IMR-90 (cell line): ENCODE data around the gene MMP25. TPM values are rescaled to one million over a fixed set of nuclear protein-coding genes. Genes with fewer than 3 reads are reported as not detected.

ENCODE experiments used
- ATAC-seq: fragments of 200-7000 bp; cut with Tn5 transposase; 2 replicates; pipeline ENCODE4 v1.9.1; 2020; ENCODE audit warnings: low read depth, mild to moderate bottlenecking, moderate library complexity
- BruUV-seq: library from RNA; stranded (reverse); fragments of 400-500 nt; replicated peaks from 2 replicates; lab custom pipeline; 2021; lab: Mats Ljungman, UMichigan
- CTCF ChIA-PET: fragments of 300-600 bp; formaldehyde crosslinking; extraction: SDS; loops from one replicate; lab custom pipeline; 2021; ENCODE audit warnings: antibody characterized with exemption; lab: Yijun Ruan, JAX
- POLR2A ChIA-PET: fragments of 300-600 bp; sonication (Branson Sonifier 250); formaldehyde crosslinking; loops from one replicate; lab custom pipeline; 2022; ENCODE audit warnings: antibody characterized with exemption; ENCODE audit not compliant: unreplicated experiment; lab: Charles Lee
- DNase-seq: peaks from one replicate; pipeline ENCODE4 v3.0.0; 2013
- H2AFZ ChIP-seq: replicated peaks from 2 replicates; pipeline ENCODE3; 2013; ENCODE audit warnings: low read length, mild to moderate bottlenecking; ENCODE audit not compliant: poor library complexity
- H2AK5ac ChIP-seq: 2 replicates; pipeline ENCODE4 v1.6.1; 2013; ENCODE audit warnings: low read depth, low read length, inconsistent platforms
- H2AK9ac ChIP-seq: replicated peaks from 2 replicates; pipeline ENCODE3; 2013; ENCODE audit warnings: mild to moderate bottlenecking, low read depth, low read length, moderate library complexity; ENCODE audit not compliant: poor library complexity
- H2BK120ac ChIP-seq: 2 replicates; pipeline ENCODE4 v1.6.1; 2013; ENCODE audit warnings: low read depth, low read length, inconsistent platforms
- H2BK15ac ChIP-seq: 3 replicates; pipeline ENCODE4 v1.6.1; 2013; ENCODE audit warnings: low read depth, low read length, inconsistent platforms
- H2BK20ac ChIP-seq: 2 replicates; pipeline ENCODE4 v1.6.1; 2013; ENCODE audit warnings: low read depth, mild to moderate bottlenecking, inconsistent platforms, low read length, moderate library complexity
- H2BK5ac ChIP-seq: 2 replicates; pipeline ENCODE4 v1.6.1; 2013; ENCODE audit warnings: mild to moderate bottlenecking, low read depth, low read length, inconsistent platforms; ENCODE audit not compliant: poor library complexity, severe bottlenecking
- H3K14ac ChIP-seq: replicated peaks from 2 replicates; pipeline ENCODE4 v1.6.1; 2013; ENCODE audit warnings: low read depth, low read length, inconsistent platforms
- H3K18ac ChIP-seq: 2 replicates; pipeline ENCODE4 v1.6.1; 2013; ENCODE audit warnings: low read depth, low read length, control low read depth
- H3K23ac ChIP-seq: 2 replicates; pipeline ENCODE4 v1.6.1; 2013; ENCODE audit warnings: low read depth, low read length, inconsistent platforms
- H3K27ac ChIP-seq: 2 replicates; pipeline ENCODE4 v1.5.1; 2013; ENCODE audit warnings: mild to moderate bottlenecking, control low read depth, low read length; ENCODE audit not compliant: insufficient read depth
- H3K27me3 ChIP-seq: 2 replicates; pipeline ENCODE4 v1.6.1; 2013; ENCODE audit warnings: low read length; ENCODE audit not compliant: control insufficient read depth, insufficient read depth
- H3K36me3 ChIP-seq: 2 replicates; pipeline ENCODE4 v1.6.1; 2013; ENCODE audit warnings: low read length, mixed read lengths; ENCODE audit not compliant: control insufficient read depth, insufficient read depth
- H3K4ac ChIP-seq: 2 replicates; pipeline ENCODE4 v1.6.1; 2013; ENCODE audit warnings: low read depth, low read length, inconsistent platforms
- H3K4me1 ChIP-seq: 2 replicates; pipeline ENCODE4 v1.6.1; 2013; ENCODE audit warnings: low read length, mixed read lengths; ENCODE audit not compliant: control insufficient read depth, insufficient read depth
- H3K4me2 ChIP-seq: 2 replicates; pipeline ENCODE4 v1.6.1; 2013; ENCODE audit warnings: low read depth, mild to moderate bottlenecking, control low read depth, low read length, moderate library complexity
- H3K4me3 ChIP-seq: 2 replicates; pipeline ENCODE4 v1.5.1; 2013; ENCODE audit warnings: low read depth, mild to moderate bottlenecking, control low read depth, low read length, moderate library complexity; ENCODE audit not compliant: insufficient read depth
- H3K56ac ChIP-seq: 2 replicates; pipeline ENCODE4 v1.6.1; 2013; ENCODE audit warnings: low read length, inconsistent platforms; ENCODE audit not compliant: insufficient read depth; ENCODE audit errors: extremely low read depth
- H3K79me1 ChIP-seq, 2 experiments: 2 replicates each; pipeline ENCODE4 v1.6.1; 2013; ENCODE audit warnings: low read length in 2 of 2, inconsistent platforms in 1 of 2, low read depth in 1 of 2
- H3K9ac ChIP-seq: 2 replicates; pipeline ENCODE4 v1.6.1; 2013; ENCODE audit warnings: low read depth, low read length, control low read depth
- H3K9me1 ChIP-seq: 2 replicates; pipeline ENCODE4 v1.6.1; 2013; ENCODE audit warnings: low read length, inconsistent platforms; ENCODE audit not compliant: insufficient read depth
- H3K9me3 ChIP-seq: 2 replicates; pipeline ENCODE4 v1.6.1; 2013; ENCODE audit warnings: low read length; ENCODE audit not compliant: control insufficient read depth, insufficient read depth
- H4K20me1 ChIP-seq: 2 replicates; pipeline ENCODE4 v1.6.1; 2013; ENCODE audit warnings: low read length, inconsistent platforms; ENCODE audit not compliant: insufficient read depth
- H4K5ac ChIP-seq: 2 replicates; pipeline ENCODE4 v1.6.1; 2013; ENCODE audit warnings: mild to moderate bottlenecking, low read depth, low read length, control low read depth
- H4K8ac ChIP-seq, 2 experiments: 2 replicates each; pipeline ENCODE4 v1.6.1; 2013; ENCODE audit warnings: low read depth in 2 of 2, low read length in 2 of 2, control low read depth in 1 of 2, inconsistent platforms in 1 of 2
- H4K91ac ChIP-seq: 2 replicates; pipeline ENCODE4 v1.6.1; 2013; ENCODE audit warnings: low read depth, low read length, inconsistent platforms; ENCODE audit not compliant: insufficient read depth
- ELK1 ChIP-seq: fragments of 150-350 bp; IDR thresholded peaks from 2 replicates; pipeline ENCODE4 v1.6.1; 2016; ENCODE audit warnings: low read depth, mild to moderate bottlenecking, low read length, moderate library complexity, borderline replicate concordance
- WGBS, 2 experiments: methylation state at CpG; one replicate each; pipeline versions ENCODE4 v1.1.5 to v1.1.7; 2013; ENCODE audit warnings: missing lambda C conversion rate in 2 of 2; ENCODE audit not compliant: insufficient read length in 1 of 2; ENCODE audit errors: extremely low coverage in 2 of 2; 5-methylcytosine and 5-hydroxymethylcytosine counted together
- dilution Hi-C: fragments of 300-500 bp; cut with HindIII; formaldehyde crosslinking; loops from one replicate; pipeline ENCODE4 v1.14.3; 2018; ENCODE audit warnings: low sequenced_read_pairs; ENCODE audit not compliant: unreplicated experiment
- in situ Hi-C: fragments of 300-500 bp; cut with MboI; formaldehyde crosslinking; loops from 3 replicates; pipeline ENCODE4 v1.14.3; 2019; ENCODE audit warnings: low sequenced_read_pairs, inconsistent platforms, mixed read lengths
- intact Hi-C: fragments of 100-400 bp; cut with micrococcal nuclease; formaldehyde crosslinking; loops from 2 replicates; pipeline ENCODE4 v1.10.0; 2022
- polyA plus RNA-seq, 3 experiments: library from polyadenylated mRNA; depleted of rRNA; stranded (reverse); fragments of >200 nt; gene quantifications; 2 replicates each; pipeline ENCODE4 v1.2.3, GENCODE V29; 2012; ENCODE audit warnings: low replicate concordance in 1 of 3
- total RNA-seq: library from RNA; depleted of rRNA; stranded (reverse); fragments of >200 nt; gene quantifications from 2 replicates; pipeline ENCODE4 v1.2.3, GENCODE V29; 2012

MMP25 gene
- total and polyA plus RNA-seq, 2 of the 4 experiments (the other 2 are of a cell fraction), result 0.07 TPM; not detected in 1

DNA sequence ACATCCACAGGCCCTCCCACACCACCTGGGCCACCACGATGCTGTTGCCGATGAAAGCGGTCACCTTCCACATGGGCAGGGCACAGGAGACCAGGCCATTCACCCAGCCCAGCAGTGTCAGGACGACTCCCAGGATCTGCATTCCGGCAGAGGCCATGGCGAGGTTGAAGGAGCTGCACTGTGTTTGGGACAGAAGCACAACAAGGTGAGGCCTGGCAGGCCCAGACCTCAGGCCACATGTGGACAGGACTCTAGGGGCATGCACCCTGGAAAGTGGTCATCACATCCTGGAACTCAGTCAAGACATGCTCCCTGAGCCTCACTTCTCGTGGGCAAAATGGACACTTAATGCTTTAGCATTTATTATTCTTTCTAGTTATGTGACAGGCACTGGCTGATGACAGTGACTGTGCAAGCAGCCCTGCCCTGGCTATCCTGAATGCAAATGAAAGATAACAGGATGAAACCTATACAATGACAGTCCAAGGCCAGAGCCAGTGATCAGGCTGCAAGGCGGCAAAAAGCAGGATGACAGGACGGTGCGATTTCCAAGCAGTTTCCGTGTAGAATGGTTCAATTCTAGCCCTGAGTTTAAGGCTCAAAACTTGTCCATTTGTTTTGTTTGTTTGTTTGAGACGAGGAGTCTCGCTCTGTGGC is 30.4 kb upstream of the MMP25 start:
- Histone ChIP-seq H2AK5ac (no peak overlapping the region), H3K4me3 (no peak overlapping the region), H3K27ac (no peak overlapping the region), H3K9ac (no peak overlapping the region), H2AK9ac (no peak overlapping the region), H4K5ac (no peak overlapping the region), H3K9me3 (no peaks in the 10 kb centered on the region), H4K91ac (no peak overlapping the region), H3K18ac (no peak overlapping the region), H4K8ac (no peak overlapping the region), H3K23ac (no peak overlapping the region), H3K36me3 (no peaks in the 10 kb centered on the region), H3K4ac (no peak overlapping the region), H3K27me3 (peaks cover 30% of the 10 kb centered on the region), H3K4me1 (0 out of 2 replicates have a peak, but pooled peaks cover 3% of the 10 kb centered on the region), H2BK120ac (no peak overlapping the region), H3K9me1 (no peaks in the 10 kb centered on the region), H3K4me2 (no peak overlapping the region), H2BK5ac (no peak overlapping the region), H2AFZ (no peak overlapping the region), H3K79me1 (peaks cover 0 to 8% of the 10 kb centered on the region in 2 experiments; a peak in 2 of 4 replicates), H3K14ac (no peak overlapping the region), H2BK20ac (no peak overlapping the region), H2BK15ac (no peak overlapping the region), H4K20me1 (peaks cover 10% of the 10 kb centered on the region), H3K56ac (no peak overlapping the region)
- in situ Hi-C loops, result no loop called here
- intact Hi-C loops, result no loop called here
- CTCF ChIA-PET, result no interaction called here
- WGBS, 2 experiments, result 75% methylated on average over 5 of the region's 13 CpGs; no CpG with 5 or more reads in 1 of the 2 experiments
- no peak for DNase-seq
- dilution Hi-C loops, result no loop called here
- POLR2A ChIA-PET, result no interaction called here
- no peak for ATAC-seq
- TF ChIP-seq ELK1, result no peak
- BruUV-seq, result no TSS peak
